ENCODE measurements around the gene UCHL5.

The UCHL5 gene

DNA sequence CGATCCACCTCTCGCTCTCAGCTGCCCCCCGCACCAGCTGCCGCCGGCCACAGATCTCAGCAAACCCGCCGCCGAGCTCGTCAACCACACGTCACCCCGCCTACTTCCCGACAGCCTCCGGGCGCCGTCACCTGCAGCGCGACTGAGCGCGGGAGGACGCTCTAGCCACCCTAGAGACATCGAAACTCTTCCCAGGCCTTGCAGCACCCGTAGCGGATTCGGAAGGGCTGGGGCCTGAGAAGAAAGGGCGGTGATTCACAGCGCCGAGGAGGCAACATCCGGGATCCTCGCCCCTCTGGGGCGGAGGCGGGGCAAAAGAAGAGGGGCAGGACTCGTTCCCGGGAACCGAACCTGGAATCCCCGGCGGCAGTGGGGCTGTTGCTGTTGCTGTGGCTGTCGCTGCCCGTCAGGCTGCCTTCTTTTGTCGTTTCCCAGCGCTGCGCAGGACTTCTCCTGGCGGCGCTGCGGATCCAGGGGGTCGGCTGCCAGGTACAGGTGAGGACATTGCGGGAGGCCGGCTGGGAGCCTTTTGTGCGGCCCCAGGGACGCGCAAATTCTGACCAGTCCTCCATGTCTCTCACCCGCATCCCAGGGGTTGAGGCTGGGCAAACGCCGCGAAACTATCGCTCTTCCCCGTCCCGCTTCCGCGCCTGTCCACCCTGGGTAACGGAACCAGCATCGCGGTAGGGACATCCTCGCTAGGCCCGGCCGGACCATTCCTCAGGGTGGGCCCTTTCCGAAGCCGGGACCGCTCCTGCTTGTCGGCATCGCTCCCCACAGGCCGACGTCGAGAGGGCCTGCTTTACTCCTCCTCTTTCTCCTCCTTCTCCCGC, at the start of gene UCHL5, which contains the start of gene RO60:
UCHL5 (minus strand) TSS at position 79 of the 833 bp plus-strand sequence. CDS start 100 bp downstream, outside the sequence.
RO60 (plus strand) TSS at position 331 of the 833 bp plus-strand sequence. CDS start 9,443 bp downstream, outside the sequence.
- DNase-seq (ENCODE audit: extremely low spot score, insufficient read length, low read depth) = peak; percentile 70
- FAIRE-seq = peak; percentile 99

GRCh38 chr1:193108471-193108870, 49.3 kb upstream of the UCHL5 start:
- no peak for FAIRE-seq
- DNase-seq (ENCODE audit: extremely low spot score, insufficient read length, low read depth) = no peak

DNA sequence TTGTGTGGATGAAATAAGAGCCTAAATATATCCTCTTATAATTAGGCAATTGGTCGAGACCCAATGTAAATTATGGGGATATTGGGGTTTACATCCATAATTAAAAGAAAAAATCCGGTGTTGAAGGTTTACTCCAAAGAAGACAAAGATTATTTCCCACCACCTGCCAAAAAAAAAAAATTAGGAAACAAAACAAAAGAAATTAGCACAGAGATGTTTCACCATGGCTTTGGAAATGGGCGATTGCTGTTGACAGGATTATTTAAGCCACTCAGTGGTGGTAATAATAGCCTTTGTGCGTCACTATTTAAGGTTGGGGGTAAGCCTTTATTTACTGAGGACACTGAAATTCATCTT, 46.6 kb upstream of the UCHL5 start:
- no peak for DNase-seq (ENCODE audit: extremely low spot score, insufficient read length, low read depth)
- no peak for FAIRE-seq

- FAIRE-seq = peak; percentile 50
- peak; percentile 82 for DNase-seq (ENCODE audit: extremely low spot score, insufficient read length, low read depth)
Observed at GRCh38 chr1:193104907-193105820, 46.0 kb upstream of the UCHL5 start, which contains the start of gene GLRX2. Gene GLRX2, minus strand, starts transcription at chr1:193105414. Its CDS starts 32 bp downstream, at chr1:193105382.

DNA sequence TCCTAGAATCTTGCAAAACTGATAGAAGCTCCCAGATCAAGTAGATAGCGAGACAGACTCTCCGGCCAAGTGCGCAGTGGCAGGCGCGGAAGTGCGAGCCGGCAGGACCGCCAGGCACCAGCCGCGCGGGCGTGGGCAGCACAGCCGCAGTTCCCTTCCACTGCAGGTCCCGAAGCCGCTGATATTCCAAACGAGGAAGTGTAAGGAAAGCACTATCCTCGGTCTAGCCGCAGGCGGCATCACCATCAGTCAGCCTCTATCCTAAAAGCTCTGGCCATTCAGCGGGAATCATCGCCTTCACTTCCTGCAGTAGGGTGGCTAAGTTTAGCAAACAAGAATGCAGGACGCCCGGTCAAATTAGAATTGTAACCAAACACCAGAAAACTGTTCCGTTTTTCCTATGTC, 45.3 kb upstream of the UCHL5 start:
- FAIRE-seq (peak; percentile 12), DNase-seq (ENCODE audit: extremely low spot score, insufficient read length, low read depth) (no peak)

DNA sequence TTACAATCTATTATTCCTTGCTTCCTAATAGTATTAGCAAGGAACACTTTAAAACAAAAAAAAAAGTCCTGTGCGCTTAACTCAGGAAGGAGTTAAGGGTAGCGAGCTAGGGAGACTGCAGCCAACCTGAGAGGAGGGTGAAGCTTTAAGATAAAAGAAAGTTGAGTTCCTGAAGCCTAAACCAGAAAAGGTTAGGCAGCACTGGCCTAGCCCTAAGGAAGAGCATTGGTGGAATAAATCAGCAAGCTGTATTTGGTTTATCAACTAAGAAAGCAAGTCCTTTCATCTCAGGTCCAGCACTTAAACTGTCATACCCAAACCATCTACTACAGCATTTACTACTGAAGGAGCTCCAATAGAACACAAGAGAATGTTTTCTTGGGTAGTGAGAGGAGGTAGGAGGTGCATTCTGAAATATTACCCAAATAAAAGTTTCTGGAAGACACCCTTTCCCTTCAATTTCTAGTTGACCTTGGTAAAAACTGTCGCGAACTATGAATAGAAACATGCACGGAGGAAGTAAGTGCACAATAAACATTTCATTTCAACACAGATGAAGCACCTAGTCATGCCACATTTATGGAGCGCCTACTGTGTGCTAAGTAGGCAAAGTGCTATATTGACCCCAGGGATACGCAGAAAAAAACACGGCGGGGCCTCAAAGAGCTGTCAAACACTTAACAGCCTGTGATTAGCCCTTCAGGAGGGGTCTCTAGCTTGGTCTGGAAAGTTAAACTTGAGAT, 44.8 kb upstream of the UCHL5 start:
- DNase-seq (ENCODE audit: extremely low spot score, insufficient read length, low read depth) = no peak
- no peak for FAIRE-seq

GRCh38 chr1:193102662-193103061, 43.5 kb upstream of the UCHL5 start:
- FAIRE-seq (no peak), DNase-seq (ENCODE audit: extremely low spot score, insufficient read length, low read depth) (no peak)

DNA sequence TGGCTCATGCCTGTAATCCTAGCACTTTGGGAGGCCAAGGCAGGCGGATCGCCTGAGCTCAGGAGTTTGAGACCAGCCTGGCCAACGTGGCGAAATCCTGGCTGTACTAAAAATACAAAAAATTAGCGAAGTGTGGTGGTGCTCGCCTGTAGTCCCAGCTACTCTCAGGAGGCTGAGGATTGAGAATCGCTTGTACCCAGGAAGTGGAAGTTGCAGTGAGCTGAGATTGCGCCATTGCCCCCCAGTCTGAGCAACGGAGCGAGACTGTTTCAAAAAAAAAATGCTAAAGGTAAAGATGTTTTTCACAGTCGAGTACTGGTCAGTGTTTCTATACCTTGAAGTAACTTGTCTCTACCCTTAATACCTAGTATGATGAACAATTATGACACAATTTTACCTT, 35.0 kb upstream of the UCHL5 start:
- no peak for DNase-seq (ENCODE audit: extremely low spot score, insufficient read length, low read depth)
- no peak for FAIRE-seq

GRCh38 chr1:193090865-193091264, 31.7 kb upstream of the UCHL5 start:
- DNase-seq (ENCODE audit: extremely low spot score, insufficient read length, low read depth) (no peak), FAIRE-seq (no peak)

- FAIRE-seq = no peak
- no peak for DNase-seq (ENCODE audit: extremely low spot score, insufficient read length, low read depth)
Observed at GRCh38 chr1:193087893-193088292, 28.7 kb upstream of the UCHL5 start.

GRCh38 chr1:193086342-193086741, 27.2 kb upstream of the UCHL5 start:
- DNase-seq (ENCODE audit: extremely low spot score, insufficient read length, low read depth) = no peak
- FAIRE-seq = peak; percentile 5

GRCh38 chr1:193085263-193085662, 26.1 kb upstream of the UCHL5 start:
- FAIRE-seq (no peak), DNase-seq (ENCODE audit: extremely low spot score, insufficient read length, low read depth) (no peak)

GRCh38 chr1:193083365-193084088, 24.4 kb upstream of the UCHL5 start:
- FAIRE-seq (no peak), DNase-seq (ENCODE audit: extremely low spot score, insufficient read length, low read depth) (no peak)

GRCh38 chr1:193079187-193079586, 20.0 kb upstream of the UCHL5 start:
- no peak for FAIRE-seq
- no peak for DNase-seq (ENCODE audit: extremely low spot score, insufficient read length, low read depth)

GRCh38 chr1:193077991-193078390, 18.8 kb upstream of the UCHL5 start:
- DNase-seq (ENCODE audit: extremely low spot score, insufficient read length, low read depth) (no peak), FAIRE-seq (no peak)

DNA sequence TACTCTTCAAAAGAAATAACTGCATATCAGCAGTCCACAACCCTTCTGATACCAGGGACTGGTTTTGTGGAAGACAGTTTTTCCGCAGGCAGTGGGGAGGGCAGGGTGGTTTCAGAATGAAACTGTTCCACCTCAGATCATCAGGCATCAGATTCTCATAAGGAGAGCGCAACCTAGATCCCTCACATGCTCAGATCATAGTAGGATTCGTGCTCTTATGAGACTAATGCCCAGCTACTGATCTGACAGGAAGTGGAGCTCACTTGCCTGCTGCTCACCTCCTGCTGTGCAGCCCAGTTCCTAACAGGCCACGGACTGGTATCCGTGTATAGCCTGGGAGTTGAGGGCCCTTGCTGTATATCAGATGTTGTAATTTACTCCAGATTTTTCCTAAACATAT, 11.8 kb upstream of the UCHL5 start:
- FAIRE-seq (peak; percentile 79), DNase-seq (ENCODE audit: extremely low spot score, insufficient read length, low read depth) (no peak)

DNA sequence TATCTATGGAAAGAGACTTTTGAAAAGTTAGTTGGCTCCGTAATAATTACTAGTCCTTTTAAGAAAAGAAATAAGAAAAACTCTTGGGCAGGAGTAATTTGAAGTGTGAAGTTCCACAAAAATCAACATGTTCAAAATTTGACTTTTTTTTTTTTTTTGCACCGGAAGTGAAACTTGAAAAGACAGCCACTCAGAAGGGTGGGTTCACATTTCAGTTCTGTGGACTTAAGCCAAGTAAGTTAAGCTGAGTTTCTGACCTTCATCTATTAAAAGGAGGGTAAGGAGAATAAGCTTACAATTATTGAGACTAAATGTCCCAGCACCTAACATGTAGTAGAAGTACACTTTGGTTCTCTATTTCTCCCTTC, 11.2 kb upstream of the UCHL5 start:
- FAIRE-seq = peak; percentile 56

DNA sequence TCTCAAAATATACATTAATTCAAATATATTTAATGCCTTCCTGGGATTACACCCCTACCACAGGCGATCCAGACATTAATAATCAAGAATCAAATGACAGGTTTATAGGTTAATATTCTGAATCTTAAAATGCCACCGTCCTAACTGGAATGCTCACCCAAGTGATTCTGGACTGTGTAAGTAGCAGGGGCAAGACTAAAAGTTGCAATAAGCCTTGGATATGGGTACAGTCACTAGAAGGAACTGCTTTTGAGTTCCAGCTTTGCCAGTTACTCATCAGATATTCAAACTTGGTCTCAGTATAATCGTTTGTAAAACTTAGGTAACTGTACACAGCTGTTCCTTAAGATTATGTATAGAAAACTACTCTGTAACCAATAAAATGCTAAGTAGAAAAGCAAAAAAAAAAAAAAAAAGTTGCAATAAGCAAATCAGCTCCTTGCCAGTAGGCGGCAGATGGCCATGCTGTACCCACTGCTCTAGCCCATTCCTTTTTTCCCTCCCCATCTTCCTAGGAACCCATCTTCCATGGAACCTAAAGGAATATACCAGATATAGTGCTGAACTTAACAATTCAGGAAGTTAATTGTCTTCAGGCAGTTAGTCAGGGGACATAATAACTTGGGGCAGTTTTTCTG, 10.7 kb upstream of the UCHL5 start:
- no peak for DNase-seq (ENCODE audit: extremely low spot score, insufficient read length, low read depth)
- no peak for FAIRE-seq

More for the DNA sequence above, 11.2 kb upstream of the UCHL5 start:
- no peak for DNase-seq (ENCODE audit: extremely low spot score, insufficient read length, low read depth)

DNA sequence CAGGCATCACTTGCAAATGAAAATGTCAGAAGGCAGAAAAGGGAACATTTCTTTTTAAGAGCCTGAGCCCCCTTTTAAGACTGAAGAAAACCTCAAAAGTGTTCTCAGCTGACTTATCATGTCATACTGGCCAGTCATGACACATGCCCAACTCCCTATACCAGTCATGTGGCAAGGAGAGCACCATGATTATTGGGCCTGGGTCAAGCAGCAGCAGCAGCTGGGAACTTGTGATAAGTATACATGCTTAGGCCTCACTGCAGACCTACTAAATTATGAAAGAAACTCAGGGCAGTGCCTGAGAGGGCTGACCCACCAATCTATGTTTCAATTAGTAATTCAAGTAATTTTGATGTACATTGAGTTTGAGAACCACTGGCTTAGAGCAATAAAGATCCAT, 8.9 kb upstream of the UCHL5 start:
- FAIRE-seq = no peak

More for the DNA sequence above, 8.9 kb upstream of the UCHL5 start:
- no peak for DNase-seq (ENCODE audit: extremely low spot score, insufficient read length, low read depth)

All from GM18507 (cell line).